HG03135 (cell line): ENCODE measurements around the gene SRSF9.
"Not testable (repeated sequence)": the region's sequence is repeated elsewhere in the genome, so short reads cannot be mapped to it uniquely, and the experiment has no call there.

Experiments used
- ATAC-seq: cut with Tn5 transposase; IDR thresholded peaks from one replicate; pipeline ENCODE4 v1.9.1; 2021; ENCODE audit warnings: mild to moderate bottlenecking, moderate library complexity; ENCODE audit not compliant: unreplicated experiment

The SRSF9 gene

DNA sequence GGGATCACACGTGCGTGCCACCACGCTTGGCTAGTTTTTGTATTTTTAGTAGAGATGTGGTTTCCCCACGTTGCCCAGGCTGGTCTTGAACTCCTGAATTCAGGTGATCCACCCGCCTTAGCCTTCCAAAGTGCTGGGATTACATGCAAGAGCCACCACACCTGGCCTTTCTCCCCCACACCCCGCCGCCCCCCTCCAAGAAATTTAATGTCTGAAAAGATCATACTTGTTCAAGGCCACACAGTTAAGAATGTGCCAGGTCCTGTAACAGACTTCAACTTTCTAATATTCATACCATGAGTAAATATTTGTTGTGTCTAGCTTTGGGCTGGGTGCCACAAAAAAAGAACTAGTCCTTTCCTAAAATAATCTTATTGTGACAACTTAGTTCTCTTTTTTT is 14.2 kb downstream of the SRSF9 start:
- no peak for ATAC-seq

GRCh38 chr12:120453977-120454376 is 15.6 kb downstream of the SRSF9 start:
- ATAC-seq = no peak

GRCh38 chr12:120453060-120453750 is 16.3 kb downstream of the SRSF9 start:
- ATAC-seq = no peak

GRCh38 chr12:120452524-120452923 is 17.0 kb downstream of the SRSF9 start:
- ATAC-seq = not testable (repeated sequence)

DNA sequence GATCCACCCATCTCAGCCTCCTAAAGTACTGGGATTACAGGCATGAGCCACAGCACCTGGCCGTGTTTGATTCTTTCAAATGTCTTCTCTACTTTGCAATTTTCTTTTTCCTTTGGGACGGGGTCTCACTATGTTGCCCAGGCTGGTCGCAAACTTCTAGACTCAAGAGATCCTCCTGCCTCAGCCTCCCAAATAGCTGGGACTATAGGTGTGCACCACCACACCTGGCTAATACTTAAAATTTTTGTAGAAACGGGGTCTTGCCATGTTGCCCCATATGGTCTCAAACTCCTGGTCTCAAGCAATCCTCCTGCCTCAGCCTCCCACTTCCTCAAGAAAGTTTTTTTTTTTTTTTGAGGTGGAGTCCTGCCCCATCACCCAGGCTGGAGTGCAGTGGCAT is 21.6 kb downstream of the SRSF9 start:
- no peak for ATAC-seq

GRCh38 chr12:120446844-120447178 is 22.7 kb downstream of the SRSF9 start:
- not testable (repeated sequence) for ATAC-seq

DNA sequence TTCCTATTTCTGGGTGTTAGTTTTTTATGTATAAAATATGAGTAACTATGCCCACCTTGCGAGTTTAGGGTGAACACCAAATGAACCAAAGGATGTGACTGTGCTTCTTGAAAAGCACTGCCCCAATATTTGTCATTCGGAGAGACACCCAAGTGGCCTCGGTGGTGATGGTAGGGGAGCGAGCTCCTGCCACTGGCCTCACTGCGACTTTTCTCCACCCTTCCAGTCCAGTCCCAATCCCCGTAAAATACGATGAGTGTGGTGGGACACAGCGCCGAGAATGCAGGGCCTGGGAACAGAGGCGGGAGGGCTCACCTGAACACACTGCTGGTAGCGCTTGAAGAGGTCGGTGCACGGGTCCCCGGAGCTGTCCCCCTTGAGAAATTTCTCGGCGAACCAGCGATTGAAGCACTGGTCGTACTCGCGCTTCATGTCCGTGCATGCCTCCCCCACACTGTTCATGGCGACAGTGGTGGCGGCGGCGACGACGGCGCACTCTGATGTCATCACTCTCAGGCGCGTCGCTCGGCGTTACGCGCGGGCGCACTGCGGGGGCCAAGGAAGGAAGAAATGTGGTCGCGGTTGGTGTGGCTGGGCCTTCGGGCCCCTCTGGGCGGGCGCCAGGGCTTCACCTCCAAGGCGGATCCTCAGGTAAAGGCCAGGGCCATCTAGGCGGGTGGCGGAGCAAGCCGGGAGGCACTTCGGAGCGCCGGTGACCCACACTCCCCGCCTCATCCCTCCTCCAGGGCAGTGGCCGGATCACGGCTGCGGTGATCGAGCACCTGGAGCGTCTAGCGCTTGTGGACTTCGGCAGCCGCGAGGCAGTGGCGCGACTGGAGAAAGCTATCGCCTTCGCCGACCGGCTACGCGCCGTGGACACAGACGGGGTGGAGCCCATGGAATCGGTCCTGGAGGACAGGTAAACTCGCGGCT is 23.4 kb downstream of the SRSF9 start, which contains the start of the genes GATC and TRIAP1:
Gene GATC, plus strand, starts transcription at position 534 of the 933 bp plus-strand sequence. Its CDS starts 37 bp downstream, at position 571.
Gene TRIAP1, minus strand, starts transcription at position 474 of the 933 bp plus-strand sequence. Its CDS starts 12 bp downstream, at position 462.
- peak; percentile 91 for ATAC-seq

GRCh38 chr12:120444676-120445075 is 24.9 kb downstream of the SRSF9 start:
- no peak for ATAC-seq

GRCh38 chr12:120439646-120440247 is 29.8 kb downstream of the SRSF9 start:
- ATAC-seq = peak; percentile 32

DNA sequence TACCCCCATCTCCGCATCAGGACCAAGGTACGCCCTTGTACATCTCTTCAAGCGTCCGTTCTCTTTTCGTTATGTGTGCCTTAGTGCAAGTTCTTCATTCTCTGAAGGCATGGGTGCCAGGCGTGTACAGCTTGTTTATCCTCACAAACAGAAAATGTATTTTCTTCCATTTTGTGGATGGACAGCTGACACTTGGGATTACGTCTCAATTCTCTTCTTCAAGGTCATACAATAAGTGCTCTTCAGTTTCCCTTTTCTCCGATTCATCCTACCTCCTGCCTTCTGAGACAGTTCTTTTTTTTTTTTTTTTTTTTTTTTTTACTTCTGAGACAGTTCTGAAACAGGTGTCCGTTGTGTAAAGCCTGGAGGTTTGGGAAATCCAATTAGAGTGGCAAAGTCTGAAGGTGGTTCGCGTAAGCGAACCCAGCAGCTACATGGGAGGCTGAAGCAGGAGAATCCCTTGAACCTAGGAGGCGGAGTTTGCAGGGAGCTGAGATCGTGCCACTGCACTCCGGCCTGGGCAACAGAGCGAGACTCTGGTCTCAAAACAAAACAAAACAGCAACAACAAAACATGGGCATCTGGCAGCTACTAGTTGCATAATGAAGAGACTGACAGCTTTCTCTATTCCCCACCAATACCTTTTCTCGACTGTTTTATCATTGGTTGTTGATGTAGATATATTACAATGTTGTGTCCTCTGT is 30.9 kb downstream of the SRSF9 start:
- ATAC-seq = no peak

DNA sequence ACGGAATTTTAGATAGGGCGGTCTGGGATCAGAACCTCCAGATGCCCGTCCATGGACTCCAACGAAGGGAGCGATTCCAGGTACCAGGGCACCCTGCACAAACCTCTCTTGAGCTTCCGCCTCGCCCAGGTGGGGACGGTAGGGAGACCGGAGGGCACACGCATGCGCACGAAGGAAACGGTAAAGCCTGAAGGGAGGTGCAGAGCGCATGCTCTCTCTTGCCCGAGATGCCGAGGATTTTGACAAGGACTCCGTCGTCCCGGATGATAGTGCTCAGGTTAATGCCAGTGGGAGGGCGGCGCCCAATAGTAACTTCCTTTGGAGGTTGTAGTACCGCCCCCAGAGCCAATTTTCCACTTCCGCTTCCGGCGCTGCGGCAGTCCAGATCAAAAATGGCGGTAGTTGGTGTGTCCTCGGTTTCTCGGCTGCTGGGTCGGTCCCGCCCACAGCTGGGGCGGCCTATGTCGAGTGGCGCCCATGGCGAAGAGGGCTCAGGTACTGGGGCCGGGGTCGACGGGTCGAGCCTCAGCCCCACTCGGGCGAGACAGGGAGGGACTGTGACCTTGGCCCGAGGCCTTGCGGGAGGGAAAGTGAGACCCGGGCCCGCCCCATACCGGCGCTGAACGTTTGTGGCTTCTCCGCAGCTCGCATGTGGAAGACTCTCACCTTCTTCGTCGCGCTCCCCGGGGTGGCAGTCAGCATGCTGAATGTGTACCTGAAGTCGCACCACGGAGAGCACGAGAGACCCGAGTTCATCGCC is 31.6 kb downstream of the SRSF9 start, which contains the start of gene COX6A1:
Gene COX6A1, plus strand, starts transcription at position 379 of the 760 bp plus-strand sequence. Its CDS starts 14 bp downstream, at position 393.
- ATAC-seq = peak; percentile 95

DNA sequence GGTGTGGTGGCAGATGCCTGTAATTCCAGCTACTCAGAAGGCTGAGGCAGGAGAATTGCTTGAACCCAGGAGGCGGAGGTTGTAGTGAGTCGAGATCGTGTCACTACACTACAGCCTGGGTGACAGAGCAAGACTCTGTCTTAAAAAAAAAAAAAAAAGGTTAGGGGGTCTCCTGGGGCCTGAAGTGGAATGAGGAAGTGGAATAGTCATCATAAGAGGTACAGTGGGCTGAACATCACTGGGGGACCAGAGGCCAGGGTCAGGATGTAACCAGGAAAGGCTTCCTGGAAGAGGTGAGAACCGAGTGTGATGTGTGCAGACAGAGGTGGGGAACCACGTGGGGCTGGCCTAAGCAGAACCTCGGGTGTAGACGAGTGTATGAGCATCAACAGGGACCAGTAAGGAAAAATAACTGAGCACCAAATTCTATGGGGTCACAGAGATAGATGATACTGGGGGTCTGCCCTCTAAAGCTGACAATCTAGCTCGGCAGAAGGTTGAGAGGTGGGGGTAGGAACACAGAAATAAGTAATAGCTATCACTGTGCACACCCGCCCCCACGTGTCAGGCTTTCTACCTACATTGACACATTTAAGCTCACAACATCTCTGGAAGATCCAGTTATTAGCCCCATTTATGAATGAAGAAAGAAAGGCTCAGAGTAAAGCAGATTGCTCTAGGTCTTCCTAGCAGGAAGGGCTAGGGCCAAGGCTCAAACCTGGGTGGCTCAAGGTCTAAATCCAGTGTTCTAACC is 36.6 kb downstream of the SRSF9 start:
- ATAC-seq = no peak

- ATAC-seq = no peak
These were observed 40.2 kb downstream of the SRSF9 start for GRCh38 chr12:120429368-120429767.

DNA sequence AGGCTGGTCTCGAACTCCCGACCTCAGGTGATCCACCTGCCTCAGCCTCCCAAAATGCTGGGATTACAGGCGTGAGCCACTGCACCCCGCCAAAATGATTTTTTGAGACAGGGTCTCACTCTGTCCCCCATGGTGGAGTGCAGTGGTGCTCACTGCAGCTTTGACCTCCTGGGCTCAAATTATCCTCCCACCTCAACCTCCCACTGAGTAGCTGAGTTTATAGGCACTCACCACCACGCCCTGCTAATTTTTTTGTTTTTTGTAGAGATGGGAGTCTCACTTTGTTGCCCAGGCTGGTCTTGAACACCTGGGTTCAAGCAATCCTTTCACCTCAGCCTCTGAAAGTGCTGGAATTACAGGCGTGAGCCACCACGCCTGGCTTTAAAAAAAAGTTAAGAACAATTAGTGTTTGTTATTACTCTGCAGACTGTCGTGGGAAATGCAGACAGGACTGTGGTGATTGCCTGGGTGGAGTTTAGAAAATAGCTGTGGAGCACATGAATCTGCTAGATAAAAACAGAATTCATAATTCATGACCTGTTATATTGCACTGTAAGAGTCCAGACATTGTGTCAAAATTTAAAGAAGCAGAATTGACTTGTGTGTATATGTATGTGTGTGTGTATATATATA is 40.8 kb downstream of the SRSF9 start:
- no peak for ATAC-seq

GRCh38 chr12:120425797-120426196 is 43.8 kb downstream of the SRSF9 start:
- ATAC-seq = no peak

DNA sequence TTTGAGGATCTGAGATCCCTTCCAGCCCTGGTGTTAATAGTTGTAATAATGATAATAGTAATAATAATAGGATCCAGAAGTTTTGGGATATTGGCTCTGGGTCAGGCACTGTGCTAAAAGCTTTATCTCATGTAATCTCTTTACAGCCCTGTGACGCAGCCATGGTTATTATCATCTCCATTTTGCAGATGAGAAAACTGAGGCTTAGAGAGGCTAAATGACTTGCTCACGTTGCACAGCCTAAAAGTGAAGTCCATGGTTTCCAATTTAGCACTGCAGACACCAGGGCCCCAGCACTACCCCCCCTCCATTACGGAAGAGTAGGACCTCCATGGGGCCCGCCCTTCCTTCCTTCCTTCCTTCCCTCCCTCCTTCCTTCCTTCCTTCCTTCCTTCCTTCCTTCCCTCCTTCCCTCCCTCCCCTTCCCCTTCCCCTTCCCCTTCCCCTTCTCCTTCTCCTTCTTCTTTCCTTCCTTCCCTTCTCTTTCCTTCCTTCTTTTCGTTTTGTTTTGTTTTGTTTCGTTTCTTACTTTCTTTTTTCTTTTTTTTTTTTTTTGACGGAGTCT is 46.6 kb downstream of the SRSF9 start:
- no peak for ATAC-seq

- no peak for ATAC-seq
These were observed 47.8 kb downstream of the SRSF9 start for GRCh38 chr12:120421701-120422100.

DNA sequence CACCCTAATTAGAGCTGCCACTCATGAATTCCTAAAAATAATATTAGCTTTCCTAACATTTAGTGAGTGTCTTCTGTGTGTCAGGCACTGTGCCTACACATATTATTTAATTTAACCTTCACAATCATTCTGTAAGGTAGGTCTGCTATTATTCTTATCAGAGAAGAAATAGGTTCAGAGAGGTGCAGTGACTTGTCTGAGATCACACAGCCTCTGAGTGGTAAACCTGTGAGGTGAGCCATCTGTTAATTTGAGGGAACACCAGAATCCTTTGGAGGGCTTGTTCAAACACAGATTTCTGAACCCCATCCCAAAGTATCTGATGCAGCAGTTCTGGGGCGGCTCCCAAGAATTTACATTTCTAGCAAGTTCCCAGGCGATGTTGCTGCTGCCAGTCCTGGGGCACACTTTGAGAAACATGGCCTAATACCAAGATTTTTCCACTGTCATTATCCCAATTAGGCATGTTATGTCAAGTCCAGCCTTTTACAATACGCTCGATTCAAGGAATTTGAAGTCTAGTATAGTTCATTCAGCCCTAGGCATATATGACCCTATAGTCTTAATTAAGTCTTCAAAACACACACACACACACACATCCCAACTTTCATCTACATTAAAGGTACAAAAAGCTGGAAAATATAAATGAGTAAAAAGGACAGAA is 51.5 kb downstream of the SRSF9 start:
- ATAC-seq = no peak
